Neuronal stem cell (in vitro differentiated cells): ENCODE results near the gene NFIX. TPM values are rescaled to one million over a fixed set of nuclear protein-coding genes. Genes with fewer than 3 reads are reported as not detected.

Experiments
- DNase-seq: peaks from one replicate; pipeline ENCODE4 v3.0.0-alpha.2; 2013; ENCODE audit warnings: low spot score
- H2AFZ ChIP-seq: one replicate; pipeline ENCODE4 v1.6.1; 2013; ENCODE audit warnings: mild to moderate bottlenecking, low read length, inconsistent platforms
- H2AK5ac ChIP-seq: 2 replicates; pipeline ENCODE4 v1.6.1; 2013; ENCODE audit warnings: low read depth, mild to moderate bottlenecking, inconsistent platforms, low read length, moderate library complexity, mixed read lengths
- H2BK120ac ChIP-seq: 2 replicates; pipeline ENCODE4 v1.6.1; 2013; ENCODE audit warnings: low read depth, mild to moderate bottlenecking, inconsistent platforms, low read length, moderate library complexity, mixed read lengths
- H2BK12ac ChIP-seq: one replicate; pipeline ENCODE4 v1.6.1; 2013; ENCODE audit warnings: low read length, inconsistent platforms
- H2BK15ac ChIP-seq: 2 replicates; pipeline ENCODE4 v1.6.1; 2013; ENCODE audit warnings: mild to moderate bottlenecking, low read length, inconsistent platforms, mixed read lengths
- H2BK5ac ChIP-seq: one replicate; pipeline ENCODE4 v1.6.1; 2013; ENCODE audit warnings: inconsistent platforms, mild to moderate bottlenecking, low read length, moderate library complexity
- H3K14ac ChIP-seq: one replicate; pipeline ENCODE4 v1.6.1; 2013; ENCODE audit warnings: low read length, inconsistent platforms
- H3K18ac ChIP-seq: 2 replicates; pipeline ENCODE4 v1.6.1; 2013; ENCODE audit warnings: low read length, inconsistent platforms
- H3K23ac ChIP-seq: 2 replicates; pipeline ENCODE4 v1.6.1; 2013; ENCODE audit warnings: low read depth, mild to moderate bottlenecking, mixed read lengths, low read length, inconsistent platforms; ENCODE audit not compliant: poor library complexity
- H3K27ac ChIP-seq: replicated peaks from 3 replicates; pipeline ENCODE4 v1.5.1; 2013; ENCODE audit warnings: low read length, inconsistent platforms
- H3K27me3 ChIP-seq, 3 experiments: 2 replicates each; pipeline ENCODE4 v1.6.1; 2013; ENCODE audit warnings: low read length in 3 of 3, mild to moderate bottlenecking in 2 of 3, inconsistent platforms in 1 of 3, low read depth in 1 of 3, mixed read lengths in 1 of 3, moderate library complexity in 1 of 3; ENCODE audit not compliant: control insufficient read depth in 3 of 3, insufficient read depth in 3 of 3
- H3K36me3 ChIP-seq, 2 donors: replicated peaks in 1 of 2; 2 replicates each; pipeline ENCODE4 v1.6.1; 2013; ENCODE audit warnings: low read length in 2 of 2; ENCODE audit not compliant: control insufficient read depth in 2 of 2, insufficient read depth in 2 of 2
- H3K4ac ChIP-seq: 2 replicates; pipeline ENCODE4 v1.6.1; 2013; ENCODE audit warnings: inconsistent platforms, mild to moderate bottlenecking, low read length, moderate library complexity
- H3K4me1 ChIP-seq, 2 donors: 1 replicate in 1 of 2; 2 replicates in 1 of 2; pipeline ENCODE4 v1.6.1; 2013; ENCODE audit warnings: low read length in 2 of 2, low read depth in 1 of 2; ENCODE audit not compliant: control insufficient read depth in 2 of 2, insufficient read depth in 1 of 2
- H3K4me2 ChIP-seq: one replicate; pipeline ENCODE4 v1.6.1; 2013; ENCODE audit warnings: mild to moderate bottlenecking, low read length, inconsistent platforms; ENCODE audit not compliant: insufficient read depth, poor library complexity, severe bottlenecking
- H3K4me3 ChIP-seq, 2 donors: 2 replicates each; pipeline ENCODE4 v1.5.1; 2013; ENCODE audit warnings: low read length in 2 of 2, mild to moderate bottlenecking in 2 of 2, inconsistent platforms in 1 of 2, moderate library complexity in 1 of 2
- H3K79me1 ChIP-seq: one replicate; pipeline ENCODE4 v1.6.1; 2013; ENCODE audit warnings: low read depth, mild to moderate bottlenecking, inconsistent platforms, low read length, moderate library complexity
- H3K9ac ChIP-seq: one replicate; pipeline ENCODE4 v1.6.1; 2013; ENCODE audit warnings: mild to moderate bottlenecking, low read depth, low read length, inconsistent platforms; ENCODE audit not compliant: poor library complexity
- H3K9me3 ChIP-seq, 2 donors: replicated peaks in 1 of 2; 2 replicates each; pipeline versions ENCODE3 to v1.6.1; 2013; ENCODE audit warnings: low read length in 2 of 2, mild to moderate bottlenecking in 2 of 2, inconsistent platforms in 1 of 2, low read depth in 1 of 2, mixed read lengths in 1 of 2, moderate library complexity in 1 of 2; ENCODE audit not compliant: control insufficient read depth in 2 of 2, insufficient read depth in 1 of 2
- H4K8ac ChIP-seq: one replicate; pipeline ENCODE4 v1.6.1; 2013; ENCODE audit warnings: low read depth, mild to moderate bottlenecking, inconsistent platforms, low read length, moderate library complexity
- H4K91ac ChIP-seq: one replicate; pipeline ENCODE4 v1.6.1; 2013; ENCODE audit warnings: low read length, low read depth, mild to moderate bottlenecking, inconsistent platforms; ENCODE audit not compliant: poor library complexity
- WGBS, 2 donors: extraction: QIAGEN DNeasy Blood & Tissue Kit; methylation state at CpG; one replicate each; pipeline ENCODE4 v1.1.7; 2013; ENCODE audit warnings: missing lambda C conversion rate in 2 of 2, mixed read lengths in 1 of 2; ENCODE audit not compliant: insufficient read length in 2 of 2, insufficient replicate concordance in 1 of 2; ENCODE audit errors: extremely low coverage in 2 of 2; 5-methylcytosine and 5-hydroxymethylcytosine counted together
- polyA plus RNA-seq, 2 experiments: library from polyadenylated mRNA; stranded (reverse); fragments of 200-250 nt; gene quantifications; one replicate each; pipeline ENCODE4 v1.2.3, GENCODE V29; 2013

The NFIX gene
- 0.07 TPM for polyA plus RNA-seq (2013, experiment 1 of 2)
- polyA plus RNA-seq (2013, experiment 2 of 2): 0.07 TPM

DNA sequence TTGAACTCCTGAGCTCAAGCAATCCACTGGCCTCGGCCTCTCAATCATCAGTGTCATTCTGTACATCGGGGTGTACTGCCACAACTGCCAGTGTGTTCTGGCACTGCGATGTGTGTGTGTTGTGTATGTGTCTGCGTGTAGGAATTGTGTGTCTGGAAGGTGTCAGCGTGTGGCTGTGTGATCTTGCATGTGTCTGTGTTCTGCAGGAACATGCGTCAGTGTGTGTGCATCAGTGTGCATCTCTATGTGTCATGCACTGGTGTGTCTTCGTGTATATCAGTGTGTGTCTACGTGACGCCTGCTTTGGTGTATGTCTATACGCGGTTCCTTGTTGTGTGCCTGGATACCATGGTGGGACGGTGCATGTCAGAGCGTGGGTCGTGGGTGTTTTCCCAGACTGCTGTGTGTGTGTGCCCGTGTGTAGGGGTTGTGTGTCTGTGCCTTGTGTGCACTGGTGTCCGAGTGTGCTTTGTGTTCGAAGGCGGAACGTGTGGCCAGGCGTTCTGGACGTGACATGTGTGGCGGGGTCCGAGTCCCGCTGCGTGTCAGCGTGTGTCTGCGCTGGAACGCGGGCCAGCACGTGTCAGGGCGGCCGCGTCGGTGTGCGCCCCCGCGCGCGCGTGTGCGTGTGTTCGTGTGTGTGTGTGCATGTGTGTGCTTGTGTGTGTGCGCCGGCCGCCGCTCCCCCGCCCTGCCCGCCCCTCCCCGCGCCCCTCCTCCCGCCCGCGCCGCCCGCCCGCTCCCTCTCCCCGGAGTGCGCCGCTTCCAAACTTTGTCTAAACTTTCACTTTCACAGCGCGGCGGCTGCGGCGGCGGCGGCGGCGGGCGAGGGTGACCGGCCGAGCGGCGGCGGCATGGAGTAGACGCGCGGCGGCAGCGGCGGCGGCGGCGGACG lies at the start of gene NFIX:
NFIX (plus strand) TSS at position 775 of the 895 bp plus-strand sequence. CDS start 363 bp downstream, outside the sequence.
- H3K4me3 ChIP-seq: peak within 1 kb of the TSS; percentile 36 to 67
- peak within 1 kb of the TSS; percentile 61 for H3K18ac ChIP-seq
- no peaks in the 10 kb centered on the region for H3K36me3 ChIP-seq
- peaks cover 4 to 10% of the 10 kb centered on the region in 2 donors for H3K4me1 ChIP-seq
- no peak within 1 kb of the TSS for H3K4ac ChIP-seq
- H3K27ac ChIP-seq: no peak within 1 kb of the TSS
- H2BK12ac ChIP-seq: no peak within 1 kb of the TSS
- H2BK120ac ChIP-seq: no peak within 1 kb of the TSS
- H2BK15ac ChIP-seq: no peak within 1 kb of the TSS
- H2AFZ ChIP-seq: peak within 1 kb of the TSS; percentile 56
- H3K27me3 ChIP-seq: peaks cover 28 to 87% (median 69%) of the 10 kb centered on the region in 3 experiments
- peak within 1 kb of the TSS; percentile 94 for H3K14ac ChIP-seq
- H3K79me1 ChIP-seq: peaks cover 3% of the 10 kb centered on the region
- peak within 1 kb of the TSS; percentile 70 for H3K4me2 ChIP-seq
- H2BK5ac ChIP-seq: no peak within 1 kb of the TSS
- peak within 1 kb of the TSS; percentile 95 for H2AK5ac ChIP-seq
- H3K23ac ChIP-seq: peak within 1 kb of the TSS; percentile 96
- peaks cover 0 to 5% of the 10 kb centered on the region in 2 donors for H3K9me3 ChIP-seq
- H4K8ac ChIP-seq: peak within 1 kb of the TSS; percentile 75
- DNase-seq: no peak
- H3K9ac ChIP-seq: peak within 1 kb of the TSS; percentile 84
- H4K91ac ChIP-seq: no peak within 1 kb of the TSS
- no CpG with 5 or more reads among the region's 84 CpGs for WGBS, 2 donors

DNA sequence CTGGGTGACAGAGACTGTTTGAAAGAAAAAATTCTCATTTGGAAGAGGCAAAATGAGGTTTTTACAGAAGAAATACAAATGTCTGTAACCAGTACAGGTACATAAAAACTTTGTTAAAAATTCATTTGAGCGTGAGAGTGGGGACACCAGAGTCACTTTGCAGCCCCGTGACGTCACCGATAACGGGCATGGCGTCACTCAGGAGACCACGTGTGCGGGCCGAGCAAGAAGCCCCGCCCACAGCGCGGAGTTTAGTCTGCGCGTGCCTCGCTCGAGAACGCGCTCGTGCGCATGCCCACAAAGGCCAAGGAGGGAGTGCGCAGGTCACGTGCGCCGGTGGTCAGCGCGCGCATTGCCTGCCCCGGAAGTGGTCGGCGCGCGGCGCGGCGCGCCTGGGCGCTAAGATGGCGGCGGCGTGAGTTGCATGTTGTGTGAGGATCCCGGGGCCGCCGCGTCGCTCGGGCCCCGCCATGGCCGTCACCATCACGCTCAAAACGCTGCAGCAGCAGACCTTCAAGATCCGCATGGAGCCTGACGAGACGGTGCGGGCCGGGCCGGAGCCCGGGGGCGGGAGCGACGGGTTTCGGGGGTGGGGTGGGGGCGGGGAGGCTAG lies 49.7 kb upstream of the NFIX start, which contains the start of gene RAD23A:
RAD23A (plus strand) TSS at position 384 of the 613 bp plus-strand sequence; CDS start at position 471, 87 bp downstream.
- no peak within 1 kb of the TSS for H2BK12ac ChIP-seq
- no CpG with 5 or more reads among the region's 62 CpGs for WGBS, 2 donors
- H3K4me1 ChIP-seq: peaks cover 5 to 8% of the 10 kb centered on the region in 2 donors
- peak within 1 kb of the TSS; percentile 92 for H3K18ac ChIP-seq
- H4K8ac ChIP-seq: no peak within 1 kb of the TSS
- peak within 1 kb of the TSS; percentile 88 for H2AK5ac ChIP-seq
- H3K27me3 ChIP-seq: no peaks in the 10 kb centered on the region
- peak within 1 kb of the TSS; percentile 68 for H2BK5ac ChIP-seq
- no peak within 1 kb of the TSS for H3K14ac ChIP-seq
- H2AFZ ChIP-seq: peak within 1 kb of the TSS; percentile 77
- peak; percentile 99 for DNase-seq
- H3K9me3 ChIP-seq: no peaks in the 10 kb centered on the region
- peaks cover 58 to 88% of the 10 kb centered on the region in 2 donors for H3K36me3 ChIP-seq
- H3K23ac ChIP-seq: peak within 1 kb of the TSS; percentile 100
- H3K4me2 ChIP-seq: peak within 1 kb of the TSS; percentile 59
- H3K4me3 ChIP-seq: peak within 1 kb of the TSS; percentile 80 to 84
- H3K79me1 ChIP-seq: peaks cover 5% of the 10 kb centered on the region
- no peak within 1 kb of the TSS for H2BK15ac ChIP-seq
- no peak within 1 kb of the TSS for H4K91ac ChIP-seq
- peak within 1 kb of the TSS; percentile 96 for H3K27ac ChIP-seq
- peak within 1 kb of the TSS; percentile 64 for H3K9ac ChIP-seq
- H3K4ac ChIP-seq: no peak within 1 kb of the TSS
- no peak within 1 kb of the TSS for H2BK120ac ChIP-seq

DNA sequence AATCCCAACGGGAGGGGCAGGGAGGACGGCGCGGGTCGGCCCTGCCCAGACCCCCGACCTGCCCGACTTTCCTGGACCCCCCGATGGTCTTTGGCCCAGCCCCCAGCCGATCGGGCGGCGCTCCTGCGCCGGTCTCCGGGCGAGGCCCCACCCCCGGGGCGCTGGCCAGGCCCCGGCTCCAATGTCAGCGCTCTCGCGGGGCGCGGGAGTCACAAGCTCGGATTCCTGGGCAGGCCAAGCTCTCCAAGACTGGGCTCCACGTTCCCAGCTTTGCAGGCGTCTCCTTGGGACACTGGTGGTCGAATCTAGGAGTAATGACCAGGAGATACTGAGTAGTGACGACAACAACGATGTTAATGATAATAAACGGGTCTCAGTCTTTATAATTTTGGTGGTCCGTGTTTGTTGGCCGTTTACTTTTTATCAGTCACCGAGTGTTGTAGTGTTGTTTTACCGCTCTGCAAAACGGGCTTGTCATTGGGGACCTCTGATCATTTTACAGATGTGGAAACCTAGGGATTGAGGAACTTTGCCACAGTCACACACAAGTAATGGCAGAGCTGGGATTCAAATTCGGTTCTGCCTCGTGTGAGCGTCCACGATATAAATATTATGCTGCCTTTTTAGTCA lies 49.1 kb upstream of the NFIX start:
- Histone ChIP-seq H2AFZ (peak overlapping the region; percentile 77), H3K36me3 (peaks cover 56 to 88% of the 10 kb centered on the region in 2 donors), H4K91ac (no peak overlapping the region), H3K4ac (no peak overlapping the region), H3K79me1 (peaks cover 5% of the 10 kb centered on the region), H3K27me3 (no peaks in the 10 kb centered on the region), H3K27ac (peak overlapping the region; percentile 96), H4K8ac (no peak overlapping the region), H2BK120ac (no peak overlapping the region), H3K14ac (no peak overlapping the region), H2AK5ac (peak overlapping the region; percentile 88), H3K23ac (no peak overlapping the region), H3K9me3 (no peaks in the 10 kb centered on the region), H2BK12ac (no peak overlapping the region), H2BK15ac (no peak overlapping the region), H2BK5ac (peak overlapping the region; percentile 68), H3K18ac (no peak overlapping the region), H3K4me2 (peak overlapping the region; percentile 59), H3K4me1 (peaks cover 2 to 6% of the 10 kb centered on the region in 2 donors), H3K4me3 (peak overlapping the region; percentile 80 to 84), H3K9ac (no peak overlapping the region)
- WGBS, 2 donors: no CpG with 5 or more reads among the region's 40 CpGs
- peak; percentile 73 for DNase-seq
